ENCODE measurements around the gene ARHGAP30.

DNA sequence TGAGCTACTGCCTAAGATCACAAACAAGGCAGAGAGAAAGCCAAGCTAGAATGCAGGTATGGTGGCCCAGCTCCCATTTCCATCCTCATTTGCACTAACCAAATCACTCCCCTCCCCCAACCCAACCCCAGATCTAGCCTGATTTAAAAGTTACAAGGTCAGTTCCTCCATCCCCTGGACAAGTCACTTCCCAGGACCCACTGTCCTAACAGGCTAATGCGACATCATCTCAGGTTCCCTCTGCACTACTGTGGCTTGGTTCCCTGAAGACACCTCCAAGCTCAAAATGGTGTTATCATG is 51.1 kb downstream of the ARHGAP30 start:
- TF ChIP-seq POLR2A (IDR thresholded peaks at IDR 0.05) (no peak), CTCF (IDR thresholded peaks at IDR 0.05) (no peak), POLR2AphosphoS5 (IDR thresholded peaks at IDR 0.05; ENCODE audit: insufficient read depth in 1 of 2, low read depth in 1 of 2) (no peak)

Measured in vagina (tissue), 2 donors.